Measurements from ENCODE around the gene IRGC. TPM values are rescaled to one million over a fixed set of nuclear protein-coding genes. Genes with fewer than 3 reads are reported as not detected.

IRGC gene
- total RNA-seq, 2 experiments from 2014 or later: not detected

GRCh38 chr19:43751466-43752220 lies 35.8 kb downstream of the IRGC start:
- intact Hi-C loops (cut with DNase I, micrococcal nuclease): loop anchor here in 1 of 2 experiments (5.0 to 10.0 kb wide), 3 partner anchors 186 to 287 kb away; partner anchors contain the start of genes LYPD3, ZNF45 and ZNF575
- H3K27me3 Mint-ChIP-seq: no peaks in the 10 kb centered on the region
- peaks cover 50% of the 10 kb centered on the region for H3K36me3 ChIP-seq (ENCODE audit: insufficient read depth, low read length)

GRCh38 chr19:43752287-43752875 lies 36.5 kb downstream of the IRGC start:
- CTCF ChIA-PET: interaction anchor here (1.0 to 1.7 kb wide), 3 partner anchors 14 to 57 kb away, joined by 4 to 9 read pairs (median 5); no protein-coding TSS in a partner anchor
- no peaks in the 10 kb centered on the region for H3K27me3 ChIP-seq (ENCODE audit: control insufficient read depth in 1 of 2, insufficient read depth in 2 of 2, low read length in 2 of 2)
- H3K4me3 ChIP-seq (ENCODE audit: low read length): no peak overlapping the region
- no peak overlapping the region for H3K4me3 Mint-ChIP-seq
- intact Hi-C loops (cut with DNase I, micrococcal nuclease): loop anchor here in 1 of 2 experiments (5.0 to 10.0 kb wide), 3 partner anchors 185 to 288 kb away; partner anchors contain the start of genes LYPD3, ZNF45 and ZNF575
- H3K27ac Mint-ChIP-seq: peak overlapping the region; percentile 11
- no peak for TF ChIP-seq CTCF (IDR thresholded peaks at IDR 0.05)
- no peak for ATAC-seq (ENCODE audit: poor library complexity)
- H3K9me3 Mint-ChIP-seq: no peaks in the 10 kb centered on the region
- H3K27me3 Mint-ChIP-seq: no peaks in the 10 kb centered on the region
- POLR2A ChIA-PET: interaction anchor here (0.6 to 4.9 kb wide), 3 partner anchors 13 to 84 kb away, joined by 3 to 47 read pairs (median 43); partner anchors contain the start of gene KCNN4
- H3K9me3 ChIP-seq (ENCODE audit: control insufficient read depth in 1 of 2, insufficient read depth in 1 of 2, low read length in 2 of 2): no peaks in the 10 kb centered on the region
- peaks cover 47% of the 10 kb centered on the region for H3K4me1 ChIP-seq (ENCODE audit: insufficient read depth, low read length)
- peak overlapping the region in 1 of 2 donors; percentile 0 for H3K27ac ChIP-seq (ENCODE audit: low read depth in 1 of 2, low read length in 2 of 2)
- DNase-seq: no peak
- H3K36me3 ChIP-seq (ENCODE audit: insufficient read depth, low read length): peaks cover 42% of the 10 kb centered on the region
- peaks cover 62% of the 10 kb centered on the region for H3K36me3 Mint-ChIP-seq (ENCODE audit: low read depth)
- H3K4me1 Mint-ChIP-seq (ENCODE audit: low read depth): peaks cover 53% of the 10 kb centered on the region

More at GRCh38 chr19:43751466-43752220, 35.8 kb downstream of the IRGC start:
- Mint-ChIP-seq H3K4me1 (ENCODE audit: low read depth) (peaks cover 53% of the 10 kb centered on the region), H3K36me3 (ENCODE audit: low read depth) (peaks cover 64% of the 10 kb centered on the region), H3K9me3 (no peaks in the 10 kb centered on the region), H3K4me3 (peak overlapping the region; percentile 25), H3K27ac (peak overlapping the region; percentile 11)
- Histone ChIP-seq H3K4me1 (ENCODE audit: insufficient read depth, low read length) (peaks cover 47% of the 10 kb centered on the region), H3K4me3 (ENCODE audit: low read length) (no peak overlapping the region), H3K27me3 (ENCODE audit: control insufficient read depth in 1 of 2, insufficient read depth in 2 of 2, low read length in 2 of 2) (no peaks in the 10 kb centered on the region), H3K9me3 (ENCODE audit: control insufficient read depth in 1 of 2, insufficient read depth in 1 of 2, low read length in 2 of 2) (no peaks in the 10 kb centered on the region), H3K27ac (ENCODE audit: low read depth in 1 of 2, low read length in 2 of 2) (peak overlapping the region in 1 of 2 donors; percentile 0)
- POLR2A ChIA-PET: no interaction called here
- ATAC-seq (ENCODE audit: poor library complexity) (no peak), DNase-seq (no peak)
- TF ChIP-seq CTCF (IDR thresholded peaks at IDR 0.05): no peak
- CTCF ChIA-PET: interaction anchor here (1.1 to 1.7 kb wide), 3 partner anchors 15 to 58 kb away, joined by 3 to 9 read pairs (median 4); no protein-coding TSS in a partner anchor

- Mint-ChIP-seq H3K27ac (peak overlapping the region; percentile 95), H3K9me3 (no peaks in the 10 kb centered on the region), H3K36me3 (ENCODE audit: low read depth) (peaks cover 46% of the 10 kb centered on the region), H3K27me3 (no peaks in the 10 kb centered on the region), H3K4me1 (ENCODE audit: low read depth) (peaks cover 43% of the 10 kb centered on the region), H3K4me3 (peak overlapping the region; percentile 98)
- no peaks in the 10 kb centered on the region for H3K9me3 ChIP-seq (ENCODE audit: control insufficient read depth in 1 of 2, insufficient read depth in 1 of 2, low read length in 2 of 2)
- POLR2A ChIA-PET: interaction anchor here (0.6 to 4.9 kb wide), 15 partner anchors 9 to 458 kb away, joined by 3 to 47 read pairs (median 5); partner anchors contain the start of genes IRGQ, KCNN4, ZNF227 and ZNF283
- no peak for TF ChIP-seq CTCF (IDR thresholded peaks at IDR 0.05)
- ATAC-seq (ENCODE audit: poor library complexity): no peak
- H3K27ac ChIP-seq (ENCODE audit: low read depth in 1 of 2, low read length in 2 of 2): peak overlapping the region; percentile 97 to 99
- DNase-seq: no peak
- peaks cover 26% of the 10 kb centered on the region for H3K36me3 ChIP-seq (ENCODE audit: insufficient read depth, low read length)
- CTCF ChIA-PET: interaction anchor here (0.8 to 3.4 kb wide), 5 partner anchors 9 to 86 kb away, joined by 3 to 22 read pairs (median 4); no protein-coding TSS in a partner anchor
- H3K27me3 ChIP-seq (ENCODE audit: control insufficient read depth in 1 of 2, insufficient read depth in 2 of 2, low read length in 2 of 2): no peaks in the 10 kb centered on the region
- peaks cover 42% of the 10 kb centered on the region for H3K4me1 ChIP-seq (ENCODE audit: insufficient read depth, low read length)
- peak overlapping the region; percentile 95 for H3K4me3 ChIP-seq (ENCODE audit: low read length)
- intact Hi-C loops (cut with DNase I, micrococcal nuclease): loop anchor here in 1 of 2 experiments (5.0 to 10.0 kb wide), 3 partner anchors 183 to 289 kb away; partner anchors contain the start of genes LYPD3, ZNF45 and ZNF575
Observed at GRCh38 chr19:43754253-43754502, 38.3 kb downstream of the IRGC start.
